ENCODE data around the gene SURF2. TPM values are rescaled to one million over a fixed set of nuclear protein-coding genes. Genes with fewer than 3 reads are reported as not detected.

Gene SURF2
- total RNA-seq, 1 experiment from 2014 or later: 27.8 TPM

GRCh38 chr9:133401588-133401987 is 45.2 kb downstream of the SURF2 start:
- no peaks in the 10 kb centered on the region for H3K27me3 ChIP-seq (ENCODE audit: insufficient read depth, low read length)
- H3K27ac ChIP-seq (ENCODE audit: low read depth, low read length): no peak overlapping the region
- ChIA-PET CTCF (no interaction called here), RAD21 (ENCODE audit: low non-redundant PET in 1 of 2, low total read pairs in 2 of 2, uncharacterized antibody in 2 of 2, unreplicated experiment in 2 of 2) (no interaction called here), POLR2A (no interaction called here)
- H3K4me2 ChIP-seq (ENCODE audit: low read length): no peak overlapping the region
- no peaks in the 10 kb centered on the region for H3K9me2 ChIP-seq (ENCODE audit: insufficient read depth)
- no peaks in the 10 kb centered on the region for H3K4me1 ChIP-seq (ENCODE audit: control insufficient read depth in 1 of 2, insufficient read depth in 2 of 2, low read length in 2 of 2)
- H3K9ac ChIP-seq (ENCODE audit: low read length): no peak overlapping the region
- H3K36me3 ChIP-seq (ENCODE audit: control insufficient read depth in 1 of 2, insufficient read depth in 2 of 2, low read length in 2 of 2): peaks cover 13 to 21% of the 10 kb centered on the region in 2 experiments; a peak in 3 of 4 replicates
- no peaks in the 10 kb centered on the region for H3K79me2 ChIP-seq (ENCODE audit: insufficient read depth, low read length)
- intact Hi-C loops (cut with micrococcal nuclease): no loop called here
- ATAC-seq (no peak), DNase-seq (ENCODE audit: low read depth, low spot score) (no peak)
- TF ChIP-seq JUND (IDR thresholded peaks at IDR 0.05) (no peak), POLR2A (IDR thresholded peaks at IDR 0.05; ENCODE audit: borderline replicate concordance, extremely low read depth, insufficient read depth, insufficient read length) (no peak), REST (IDR thresholded peaks at IDR 0.05; ENCODE audit: low read depth) (no peak), CTCF (IDR thresholded peaks at IDR 0.05 in 2 of 3, conservative IDR thresholded peaks at IDR 0.05 in 1 of 3; ENCODE audit: borderline replicate concordance in 1 of 3, insufficient read depth in 1 of 3, low read depth in 2 of 3, low read length in 2 of 3) (no peak), MAX (IDR thresholded peaks at IDR 0.05) (no peak), CBX3 (IDR thresholded peaks at IDR 0.05; ENCODE audit: low read depth) (no peak), EGR1 (IDR thresholded peaks at IDR 0.05; ENCODE audit: low read depth) (no peak), FOSL1 (IDR thresholded peaks at IDR 0.05; ENCODE audit: low read depth) (no peak), SP1 (IDR thresholded peaks at IDR 0.05; ENCODE audit: low read depth) (no peak), ZBTB33 (IDR thresholded peaks at IDR 0.05; ENCODE audit: extremely low read depth, insufficient replicate concordance, low read length) (no peak), YY1 (IDR thresholded peaks at IDR 0.05; ENCODE audit: extremely low read depth, insufficient replicate concordance, low read depth, low read length) (no peak), RAD21 (IDR thresholded peaks at IDR 0.05; ENCODE audit: low read depth) (no peak), ZNF274 (IDR thresholded peaks at IDR 0.05; ENCODE audit: low read depth, low read length) (no peak), ZFX (IDR thresholded peaks at IDR 0.05) (no peak), POLR2AphosphoS5 (IDR thresholded peaks at IDR 0.05; ENCODE audit: low read depth, low read length) (no peak), EZH2 (IDR thresholded peaks at IDR 0.05) (no peak)
- BruUV-seq (replicated peaks): no TSS peak
- no peaks in the 10 kb centered on the region for H3K9me3 ChIP-seq (ENCODE audit: control insufficient read depth in 1 of 2, insufficient read depth in 1 of 2, low read depth in 1 of 2, low read length in 2 of 2)
- H4K20me1 ChIP-seq (ENCODE audit: insufficient read depth): no peaks in the 10 kb centered on the region
- no peak overlapping the region for H3K4me3 ChIP-seq (replicated peaks in 1 of 2; ENCODE audit: low read depth in 1 of 2, low read length in 2 of 2)
- H2AFZ ChIP-seq (ENCODE audit: low read depth, low read length, poor library complexity, severe bottlenecking): no peak overlapping the region
